ENCODE measurements around the gene MATN3.

The MATN3 gene

DNA sequence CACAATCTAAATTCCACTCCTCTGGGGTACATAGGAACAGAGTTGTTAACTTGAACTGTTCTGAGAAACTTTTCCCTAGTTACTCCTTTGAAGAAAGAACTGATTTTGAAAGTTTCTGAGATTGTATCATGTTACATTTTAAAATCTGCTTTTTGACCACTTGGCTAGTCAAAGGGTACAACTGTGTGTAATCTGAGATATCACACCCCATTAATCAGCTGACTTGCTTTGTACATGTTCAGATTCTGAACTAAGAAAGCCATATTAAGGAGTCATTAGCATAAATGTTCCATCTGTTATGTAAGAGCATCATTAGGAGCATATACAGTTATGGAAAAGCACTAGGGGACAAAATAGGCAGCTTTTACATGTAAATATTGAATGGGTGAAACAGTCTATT, 18.7 kb downstream of the MATN3 start:
- no peak for DNase-seq

DNA sequence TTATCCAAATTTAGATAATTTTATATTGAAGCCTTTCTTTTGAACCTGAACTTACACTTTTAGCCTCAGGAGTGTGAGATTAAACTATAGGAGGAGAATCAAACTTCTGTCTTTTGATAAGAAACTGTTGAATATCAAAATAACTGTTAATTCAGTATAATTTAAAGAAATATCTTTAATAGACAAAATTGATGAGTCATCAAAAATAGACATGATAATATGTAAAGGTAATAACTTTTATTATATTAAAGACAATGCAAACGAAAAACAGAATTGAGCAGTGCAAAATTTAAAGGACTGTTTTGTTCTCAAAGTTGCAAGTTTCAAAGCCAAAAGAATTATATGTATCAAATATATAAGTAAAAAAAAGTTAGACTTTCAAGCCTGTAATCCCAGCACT, 20.6 kb downstream of the MATN3 start:
- no peak for DNase-seq

DNA sequence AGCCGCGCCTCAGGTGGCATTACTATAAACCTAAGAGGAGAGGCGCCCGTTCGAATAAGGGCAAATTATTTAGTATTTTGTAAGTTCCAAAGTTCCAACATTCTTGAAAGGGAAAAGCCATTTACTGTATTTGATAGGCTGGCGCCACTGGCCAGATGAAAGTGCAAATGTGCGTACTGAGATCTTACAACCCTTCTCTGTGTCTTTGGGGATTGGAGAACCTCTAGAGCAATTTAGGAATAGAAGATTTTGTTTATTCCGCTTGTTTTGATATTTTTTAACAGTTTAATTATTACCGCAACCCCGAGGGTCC, 22.1 kb downstream of the MATN3 start:
- no peak for DNase-seq

DNA sequence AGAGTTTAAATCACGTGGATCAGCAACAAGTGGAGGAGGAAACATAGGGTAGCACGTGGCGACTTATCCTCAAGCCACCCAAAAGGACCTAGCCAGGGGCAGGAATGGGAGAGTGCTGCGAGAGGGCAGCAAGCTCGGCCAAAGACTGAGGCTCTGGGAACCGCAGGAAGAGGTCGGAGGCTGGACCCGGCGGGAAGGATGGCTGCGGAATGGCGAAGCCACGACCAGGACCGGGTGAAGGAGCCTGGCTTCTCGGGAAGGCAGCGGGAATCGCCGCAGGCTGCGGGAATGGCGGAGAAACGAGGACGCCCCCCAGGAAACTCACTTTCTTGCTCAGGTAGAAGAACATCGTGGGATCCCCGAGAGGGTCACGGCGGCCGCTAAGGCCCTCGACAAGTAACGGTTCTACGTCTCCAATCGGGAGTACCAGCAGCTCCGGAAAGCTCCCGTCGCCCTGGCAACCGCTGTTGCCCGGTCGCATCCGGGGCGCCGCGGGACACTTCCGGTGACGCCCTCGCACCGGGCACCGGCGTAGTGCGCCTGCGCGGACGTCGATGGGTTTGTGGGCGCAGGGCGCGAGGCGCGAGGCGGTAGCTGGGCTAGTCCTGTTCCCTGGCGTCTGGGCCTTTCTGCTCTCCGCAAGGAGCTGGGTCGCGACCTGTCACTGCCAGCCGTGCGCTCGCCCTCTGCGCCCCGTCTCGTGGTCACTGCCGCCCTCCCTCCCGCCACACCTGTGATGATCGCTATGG, 22.6 kb downstream of the MATN3 start, which contains the start of gene WDR35:
TSS of gene WDR35 (minus strand) at position 439 of the 749 bp plus-strand sequence. CDS start at position 349, 90 bp downstream.
- DNase-seq, result peak; percentile 91

DNA sequence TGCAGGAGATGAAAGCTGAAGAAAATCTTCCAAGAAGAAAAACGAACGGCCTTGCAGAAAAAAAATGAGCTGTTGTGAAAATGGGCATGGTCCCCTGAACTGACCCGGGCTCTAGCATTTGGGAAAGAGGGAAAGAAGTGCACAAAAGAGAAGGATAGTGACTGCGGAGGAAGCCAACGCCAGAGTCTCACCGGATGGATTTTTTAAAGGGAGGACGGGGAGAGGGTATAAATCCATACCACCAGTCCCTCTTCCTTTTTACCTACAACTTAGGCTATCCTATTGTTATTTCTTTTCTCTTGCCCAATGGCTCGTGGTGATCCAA, 23.2 kb downstream of the MATN3 start:
- DNase-seq, result no peak

DNA sequence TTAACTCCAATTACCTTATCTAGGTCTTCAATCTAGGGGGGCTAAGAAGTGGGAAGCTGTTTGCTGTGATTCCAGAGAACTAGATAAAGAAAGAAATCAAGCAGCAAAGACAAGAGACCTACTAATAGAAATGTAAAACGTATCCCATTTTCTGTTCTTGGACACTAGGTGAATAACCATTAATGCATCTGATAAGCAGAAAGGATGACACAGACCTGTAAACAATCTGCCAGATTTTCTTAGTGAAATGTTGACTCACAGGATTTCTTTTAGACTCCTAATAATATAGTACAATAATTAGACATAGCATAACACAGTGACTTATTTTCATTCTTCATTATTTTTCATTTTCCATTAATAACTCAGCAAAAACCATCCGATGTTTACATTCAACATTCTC, 23.9 kb downstream of the MATN3 start:
- DNase-seq, result no peak

DNA sequence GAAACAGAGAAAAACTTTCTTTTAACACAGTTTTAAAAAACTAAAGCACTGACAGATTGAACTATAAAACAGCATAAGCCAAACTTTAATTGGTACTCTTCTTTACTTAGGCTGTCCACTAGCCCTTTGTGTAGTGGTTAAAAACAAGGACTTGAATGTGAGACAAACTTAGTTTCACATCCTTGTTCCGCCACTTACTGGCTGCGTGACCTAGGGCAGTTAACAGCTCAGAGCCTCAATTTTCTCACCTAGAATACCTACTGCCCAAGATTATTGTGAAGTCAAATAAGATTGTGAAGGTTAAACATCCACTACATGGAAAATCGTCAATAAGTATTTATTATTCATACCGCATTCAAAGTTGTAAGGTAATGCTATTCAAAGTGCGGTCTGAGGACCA, 24.5 kb downstream of the MATN3 start:
- no peak for DNase-seq

DNA sequence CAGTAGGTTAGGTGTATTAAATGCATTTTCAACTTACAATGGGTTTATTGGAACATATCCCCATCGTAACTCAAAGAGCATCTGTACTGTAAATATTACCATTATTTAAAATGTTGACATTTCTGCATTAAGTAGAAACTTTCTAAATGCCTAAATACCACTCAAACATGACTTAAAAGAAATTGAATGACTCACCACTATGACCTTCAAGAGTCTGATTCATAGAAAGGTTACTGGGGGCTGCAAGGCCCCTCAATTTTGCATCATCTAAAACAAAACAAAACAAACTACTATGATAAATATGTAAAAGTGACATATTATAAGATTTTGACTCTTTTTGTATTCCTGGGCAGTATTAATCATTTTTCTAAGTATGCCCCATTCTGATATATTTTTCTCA, 30.2 kb downstream of the MATN3 start:
- no peak for DNase-seq

DNA sequence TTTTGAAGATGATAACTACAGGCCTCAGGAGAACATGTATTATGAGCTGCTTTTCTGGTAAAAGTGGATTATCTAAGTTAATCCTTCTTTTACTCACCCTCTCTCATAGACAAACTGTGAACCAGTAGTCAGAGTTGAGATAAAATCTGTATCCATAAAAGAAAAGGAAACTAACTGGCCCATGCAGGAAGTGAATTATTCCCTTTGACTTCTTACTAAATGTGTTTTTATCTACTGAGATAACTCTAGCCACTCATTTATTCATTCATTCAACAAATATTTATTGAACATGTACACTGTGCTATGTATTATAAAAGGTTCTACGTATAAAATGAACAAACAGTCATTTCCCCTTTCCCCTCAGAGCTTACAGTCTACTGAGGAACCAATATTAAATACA, 32.5 kb downstream of the MATN3 start:
- DNase-seq, result no peak

DNA sequence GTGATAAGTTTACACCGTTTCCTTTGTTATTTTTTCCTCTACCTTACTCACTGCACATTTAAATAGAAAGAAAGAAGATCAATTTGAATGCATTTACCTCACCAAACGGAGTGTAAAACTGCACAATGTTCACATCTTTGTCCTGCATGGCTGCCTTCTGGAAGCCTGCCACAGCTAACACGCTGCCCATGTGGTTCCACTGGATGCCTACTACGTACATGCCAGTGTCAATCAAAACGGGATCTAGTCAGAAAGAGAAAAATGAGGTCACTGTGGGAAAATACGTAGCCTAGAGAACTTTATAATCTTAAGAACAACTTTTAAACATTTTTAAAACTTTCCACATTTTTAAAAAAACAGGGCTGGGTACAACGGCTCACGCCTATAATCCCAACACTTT, 39.0 kb downstream of the MATN3 start:
- no peak for DNase-seq

DNA sequence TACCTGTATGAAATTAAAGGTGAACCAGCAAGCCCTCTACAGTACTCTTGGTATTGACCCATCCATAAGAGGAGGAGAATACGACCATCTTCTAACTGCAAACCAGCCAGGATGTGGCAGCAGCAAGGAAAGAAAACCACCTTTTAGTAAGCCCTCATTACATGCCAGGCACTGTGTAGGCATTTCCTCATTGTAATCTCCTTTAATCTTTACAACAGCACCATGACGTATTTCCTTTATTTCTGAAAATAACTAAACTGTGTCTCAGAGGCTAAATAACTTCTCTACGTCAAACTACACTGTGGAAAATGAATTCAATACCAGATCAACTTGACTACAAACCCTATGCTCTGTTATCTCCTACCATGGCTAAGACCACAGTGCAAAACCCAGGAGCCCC, 40.8 kb downstream of the MATN3 start:
- no peak for DNase-seq

DNA sequence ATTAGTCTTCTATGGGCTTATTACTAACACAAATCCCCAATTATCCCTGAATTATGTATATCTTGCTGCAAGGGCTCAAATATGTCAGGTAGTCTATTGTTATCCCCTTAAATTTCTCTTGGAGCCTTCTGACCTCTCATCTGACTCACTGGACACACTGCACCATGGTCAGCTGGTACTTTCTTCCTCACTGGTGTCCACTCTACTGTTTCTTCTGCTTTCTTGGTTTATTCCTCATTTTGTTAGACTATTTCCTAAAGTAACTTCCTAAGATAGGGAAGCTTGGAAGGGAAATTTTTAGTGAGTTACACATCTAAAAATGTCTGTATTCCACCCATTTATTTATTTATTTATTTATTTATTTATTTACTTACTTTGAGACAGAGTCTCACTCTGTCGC, 49.1 kb downstream of the MATN3 start:
- no peak for DNase-seq

DNA sequence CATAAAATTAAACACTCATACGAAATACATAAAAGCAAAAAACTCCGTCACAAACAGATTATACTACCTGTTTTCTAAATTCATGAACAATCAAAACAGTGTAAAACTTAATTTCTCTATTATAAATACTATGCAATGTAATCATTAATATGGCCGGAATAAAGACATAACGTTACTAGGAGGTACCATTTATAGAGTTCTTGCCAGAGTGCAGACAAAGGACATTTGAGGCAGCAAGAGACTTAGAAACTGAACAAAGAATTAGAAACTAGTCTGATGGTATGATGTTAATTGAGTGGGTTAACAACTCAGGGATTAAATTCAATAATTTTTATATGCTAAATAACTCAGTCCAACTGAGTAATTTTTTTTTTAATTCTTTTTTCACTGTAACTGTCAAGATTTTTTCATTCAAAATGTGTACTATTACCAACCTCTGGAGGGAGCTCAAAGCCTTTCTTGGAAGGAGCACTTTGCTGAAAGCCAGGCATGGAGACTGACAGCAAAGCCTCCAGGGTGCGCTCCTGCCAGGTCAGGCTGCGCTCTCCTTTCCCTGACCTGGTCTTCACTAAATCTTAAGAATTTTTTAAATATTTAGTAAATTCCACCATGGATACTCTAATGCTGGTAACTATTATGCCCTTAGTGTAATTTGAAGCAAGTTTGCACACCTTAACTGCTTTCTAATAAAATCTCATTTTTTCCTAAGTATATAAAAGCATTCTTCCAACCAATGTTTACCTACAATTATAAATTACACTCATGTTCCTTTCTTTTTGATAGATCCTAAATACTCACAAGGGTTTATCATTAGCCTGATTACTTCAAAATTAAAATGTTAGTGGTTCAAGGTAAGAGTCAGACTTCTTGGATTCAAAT, 56.7 kb downstream of the MATN3 start:
- peak; percentile 12 for DNase-seq

DNA sequence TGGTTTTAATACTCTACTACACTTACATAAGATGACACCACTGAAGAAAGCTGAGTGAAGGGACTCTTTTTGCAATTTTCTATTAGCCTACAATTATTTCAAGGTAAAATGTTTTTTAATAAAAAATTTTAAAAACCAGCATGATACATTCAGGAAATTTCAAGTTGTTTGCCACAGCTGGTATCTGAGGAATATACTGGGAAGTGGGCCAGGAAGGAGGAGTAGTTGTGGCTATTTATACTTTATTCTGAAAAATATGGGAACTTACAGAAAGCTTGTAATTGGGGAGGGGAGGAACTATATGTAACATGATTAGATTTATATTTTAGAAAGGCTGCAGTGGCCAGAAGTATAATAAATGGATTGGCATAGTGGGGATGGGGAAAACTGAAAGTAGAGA, 63.4 kb downstream of the MATN3 start:
- DNase-seq, result no peak

DNA sequence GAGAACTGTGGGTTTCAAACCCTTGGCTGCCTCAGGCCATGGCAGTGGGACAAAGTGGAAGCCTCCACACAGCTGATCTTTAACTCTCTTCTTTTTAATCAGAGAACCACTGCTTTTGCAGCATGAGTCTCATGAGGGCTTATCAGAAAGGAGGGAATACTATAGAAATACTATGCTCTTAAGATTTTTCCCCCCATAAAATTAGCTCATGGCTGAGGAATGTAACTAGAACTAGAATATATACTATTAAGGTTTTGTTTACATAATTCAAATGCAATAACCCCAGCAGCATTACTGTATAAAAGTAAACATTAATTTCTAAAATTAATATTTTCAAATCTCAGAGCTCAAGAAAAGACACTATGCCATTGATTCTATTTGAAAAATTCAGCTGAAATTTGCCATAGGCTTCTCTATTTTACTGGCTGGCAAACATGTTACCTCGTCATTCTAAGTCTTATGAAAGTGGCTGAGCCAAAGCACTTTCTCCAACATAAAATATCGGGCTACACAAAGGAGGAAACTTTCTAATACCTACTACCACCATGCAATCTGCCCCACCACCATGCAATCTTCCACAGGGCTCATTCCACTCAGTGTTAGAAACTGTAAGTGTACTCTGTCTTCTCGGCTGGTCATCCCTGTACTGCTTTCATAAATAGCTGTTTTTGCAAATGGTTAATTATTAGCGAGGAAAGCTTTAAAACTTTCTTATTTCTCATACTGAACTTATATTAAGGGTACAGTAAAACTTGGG, 65.1 kb downstream of the MATN3 start:
- DNase-seq, result no peak

DNA sequence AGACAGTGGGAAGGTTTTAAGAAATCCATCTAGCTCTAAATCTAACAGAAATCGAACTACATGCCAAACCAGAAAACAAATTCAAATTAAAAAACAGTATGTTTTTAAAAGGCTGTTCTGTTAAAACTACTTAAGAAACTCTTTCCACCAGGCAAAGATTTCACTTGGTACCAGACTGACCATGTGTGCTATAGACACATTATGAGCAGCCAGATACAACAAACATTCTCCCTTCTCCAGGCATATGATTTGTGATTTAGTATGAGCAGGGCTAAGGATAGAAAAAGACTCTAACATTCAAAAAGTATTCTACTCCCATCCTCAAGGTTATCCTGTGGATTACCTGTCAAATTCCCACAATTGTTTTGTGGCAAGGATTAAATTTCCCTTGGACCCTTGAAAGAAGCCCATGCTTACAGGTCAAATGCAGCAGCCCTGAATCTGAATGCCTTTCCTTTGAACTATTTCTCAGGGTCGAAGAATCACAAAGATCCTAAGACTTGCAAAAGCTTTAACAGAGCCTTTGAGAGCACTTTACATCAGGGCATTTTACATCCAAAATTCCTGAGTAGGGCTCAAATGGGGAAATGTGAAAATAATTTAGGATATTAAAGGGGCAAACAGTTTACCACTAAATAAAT, 68.1 kb downstream of the MATN3 start:
- no peak for DNase-seq

DNA sequence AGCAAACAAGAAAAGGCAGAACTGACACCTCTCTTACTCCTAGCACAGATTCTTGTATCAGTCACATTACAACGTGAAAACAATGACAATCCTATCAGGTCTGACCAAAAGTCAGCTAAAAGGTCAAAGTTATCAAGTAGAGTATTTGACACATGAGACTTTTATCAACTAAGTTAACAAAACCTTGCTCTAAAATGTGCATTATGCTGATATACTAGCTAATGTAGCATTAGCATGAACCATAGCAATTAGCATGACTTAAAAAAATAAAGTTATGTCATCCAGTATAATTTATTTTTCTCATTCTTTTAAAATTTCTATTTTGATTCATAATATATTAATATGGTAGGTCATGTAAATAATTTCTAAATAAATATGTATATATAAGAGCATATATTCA, 69.3 kb downstream of the MATN3 start:
- no peak for DNase-seq

DNA sequence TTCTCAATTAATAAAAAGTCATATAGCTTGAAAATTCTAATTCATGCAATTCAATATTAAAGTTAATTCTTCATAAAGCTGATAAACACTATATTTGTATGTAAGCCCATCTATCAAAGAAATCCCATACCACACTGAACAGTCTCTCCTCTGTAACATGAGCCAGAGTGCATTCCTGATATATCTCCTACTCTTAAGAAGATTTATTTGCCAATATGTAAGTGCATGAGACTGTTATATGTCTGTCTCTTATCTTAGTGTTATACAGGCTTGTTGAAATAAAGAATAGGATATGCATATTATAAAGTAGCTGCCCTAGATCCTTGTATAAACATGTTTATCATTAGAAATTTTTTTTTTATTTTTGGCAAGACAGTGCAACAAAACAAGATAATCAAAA, 70.3 kb downstream of the MATN3 start:
- DNase-seq, result no peak
